MM.1S (cell line): Measurements from ENCODE around the gene POLR2M.

ENCODE experiments used
- DNase-seq: peaks from one replicate; pipeline ENCODE4 v3.0.0-alpha.2; 2015
- H2AFZ ChIP-seq: fragments of 300-600 bp; sonication (generic); 2 replicates; pipeline ENCODE4 v1.6.0; 2016; ENCODE audit warnings: antibody characterized with exemption, low read length
- H3F3A ChIP-seq: fragments of 300-600 bp; sonication (generic); 2 replicates; pipeline ENCODE4 v1.6.1; 2016; ENCODE audit warnings: mild to moderate bottlenecking, antibody characterized with exemption, low read length, moderate library complexity, mixed read lengths; ENCODE audit not compliant: insufficient read depth
- H3K27ac ChIP-seq: fragments of 300-600 bp; sonication (generic); 2 replicates; pipeline ENCODE4 v1.5.1; 2016; ENCODE audit warnings: mild to moderate bottlenecking, low read length
- H3K27me3 ChIP-seq: fragments of 300-600 bp; sonication (generic); replicated peaks from 2 replicates; pipeline ENCODE4 v1.6.0; 2016; ENCODE audit warnings: low read length; ENCODE audit not compliant: insufficient read depth
- H3K36me3 ChIP-seq: fragments of 300-600 bp; sonication (generic); replicated peaks from 2 replicates; pipeline ENCODE4 v1.6.1; 2016; ENCODE audit warnings: mild to moderate bottlenecking, low read length, mixed read lengths; ENCODE audit not compliant: insufficient read depth
- H3K4me1 ChIP-seq: fragments of 300-600 bp; sonication (generic); 2 replicates; pipeline ENCODE4 v1.6.1; 2016; ENCODE audit warnings: low read length, mixed read lengths
- H3K4me2 ChIP-seq: fragments of 300-600 bp; sonication (generic); 2 replicates; pipeline ENCODE4 v1.6.0; 2016; ENCODE audit warnings: low read depth, low read length
- H3K4me3 ChIP-seq: fragments of 300-600 bp; sonication (generic); 2 replicates; pipeline ENCODE4 v1.5.1; 2016; ENCODE audit warnings: low read length, mixed read lengths
- H3K79me2 ChIP-seq: fragments of 300-600 bp; sonication (generic); 2 replicates; pipeline ENCODE4 v1.6.1; 2016; ENCODE audit warnings: mixed run types, low read length, mixed read lengths
- H3K9ac ChIP-seq: fragments of 300-600 bp; sonication (generic); 2 replicates; pipeline ENCODE4 v1.6.1; 2016; ENCODE audit warnings: low read length, mixed read lengths
- H3K9me2 ChIP-seq: fragments of 300-600 bp; sonication (generic); replicated peaks from 2 replicates; pipeline ENCODE4 v1.6.1; 2016; ENCODE audit warnings: mild to moderate bottlenecking, low read length, mixed read lengths; ENCODE audit not compliant: insufficient read depth
- H3K9me3 ChIP-seq: fragments of 300-600 bp; sonication (generic); replicated peaks from 2 replicates; pipeline ENCODE4 v1.6.1; 2016; ENCODE audit warnings: mild to moderate bottlenecking, low read length, mixed read lengths; ENCODE audit not compliant: insufficient read depth
- H4K20me1 ChIP-seq: fragments of 300-600 bp; sonication (generic); 2 replicates; pipeline ENCODE4 v1.6.1; 2016; ENCODE audit warnings: mild to moderate bottlenecking, low read length, moderate library complexity, mixed read lengths; ENCODE audit not compliant: insufficient read depth
- EZH2 ChIP-seq: fragments of 300-600 bp; sonication (generic); optimal IDR thresholded peaks from 2 replicates; pipeline ENCODE3; 2017; ENCODE audit warnings: low read depth, mild to moderate bottlenecking, antibody characterized with exemption, low read length, mixed read lengths
- EZH2phosphoT487 ChIP-seq: fragments of 300-600 bp; sonication (generic); IDR thresholded peaks from 2 replicates; pipeline ENCODE4 v1.6.1; 2018; ENCODE audit warnings: antibody characterized with exemption, low read length
- TF ChIP-seq, protein P1 (sequence below): fragments of 300-600 bp; sonication (generic); IDR thresholded peaks from 2 replicates; pipeline ENCODE4 v1.5.1; 2016; ENCODE audit warnings: antibody characterized with exemption, low read length, mixed read lengths

POLR2M gene

DNA sequence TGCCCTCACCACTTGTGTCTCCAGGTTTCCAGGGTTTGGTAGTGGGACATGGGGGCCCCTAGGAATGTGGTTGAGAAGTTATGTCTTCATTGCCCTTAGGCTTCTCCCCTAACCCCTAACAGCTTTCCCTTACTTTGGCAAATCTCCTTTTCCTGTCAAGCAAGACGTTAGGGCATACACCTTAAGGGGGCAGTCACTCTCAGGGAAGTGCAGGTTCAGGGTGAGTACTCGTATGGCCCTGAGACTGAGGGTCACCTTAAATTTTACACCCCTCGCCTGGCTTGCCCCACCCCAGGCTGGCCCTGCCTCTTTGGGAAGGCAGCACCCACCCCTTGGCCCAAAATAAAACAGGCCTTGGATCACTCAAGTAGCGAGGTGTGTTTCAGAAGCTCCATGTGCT lies 33.5 kb downstream of the POLR2M start:
- no peaks in the 10 kb centered on the region for H3K27me3 ChIP-seq
- no peak overlapping the region for H3K27ac ChIP-seq
- no peak for DNase-seq
- no peaks in the 10 kb centered on the region for H3K79me2 ChIP-seq
- no peaks in the 10 kb centered on the region for H3F3A ChIP-seq
- H3K4me3 ChIP-seq: no peak overlapping the region
- H3K9ac ChIP-seq: no peak overlapping the region
- no peak overlapping the region for H2AFZ ChIP-seq
- H3K4me1 ChIP-seq: no peaks in the 10 kb centered on the region
- TF ChIP-seq, protein P1, sequence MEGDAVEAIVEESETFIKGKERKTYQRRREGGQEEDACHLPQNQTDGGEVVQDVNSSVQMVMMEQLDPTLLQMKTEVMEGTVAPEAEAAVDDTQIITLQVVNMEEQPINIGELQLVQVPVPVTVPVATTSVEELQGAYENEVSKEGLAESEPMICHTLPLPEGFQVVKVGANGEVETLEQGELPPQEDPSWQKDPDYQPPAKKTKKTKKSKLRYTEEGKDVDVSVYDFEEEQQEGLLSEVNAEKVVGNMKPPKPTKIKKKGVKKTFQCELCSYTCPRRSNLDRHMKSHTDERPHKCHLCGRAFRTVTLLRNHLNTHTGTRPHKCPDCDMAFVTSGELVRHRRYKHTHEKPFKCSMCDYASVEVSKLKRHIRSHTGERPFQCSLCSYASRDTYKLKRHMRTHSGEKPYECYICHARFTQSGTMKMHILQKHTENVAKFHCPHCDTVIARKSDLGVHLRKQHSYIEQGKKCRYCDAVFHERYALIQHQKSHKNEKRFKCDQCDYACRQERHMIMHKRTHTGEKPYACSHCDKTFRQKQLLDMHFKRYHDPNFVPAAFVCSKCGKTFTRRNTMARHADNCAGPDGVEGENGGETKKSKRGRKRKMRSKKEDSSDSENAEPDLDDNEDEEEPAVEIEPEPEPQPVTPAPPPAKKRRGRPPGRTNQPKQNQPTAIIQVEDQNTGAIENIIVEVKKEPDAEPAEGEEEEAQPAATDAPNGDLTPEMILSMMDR: no peak
- no peak for TF ChIP-seq EZH2
- no peak for TF ChIP-seq EZH2phosphoT487
- H4K20me1 ChIP-seq: no peaks in the 10 kb centered on the region
- H3K36me3 ChIP-seq: no peaks in the 10 kb centered on the region
- H3K9me2 ChIP-seq: no peaks in the 10 kb centered on the region
- no peaks in the 10 kb centered on the region for H3K9me3 ChIP-seq
- no peak overlapping the region for H3K4me2 ChIP-seq

DNA sequence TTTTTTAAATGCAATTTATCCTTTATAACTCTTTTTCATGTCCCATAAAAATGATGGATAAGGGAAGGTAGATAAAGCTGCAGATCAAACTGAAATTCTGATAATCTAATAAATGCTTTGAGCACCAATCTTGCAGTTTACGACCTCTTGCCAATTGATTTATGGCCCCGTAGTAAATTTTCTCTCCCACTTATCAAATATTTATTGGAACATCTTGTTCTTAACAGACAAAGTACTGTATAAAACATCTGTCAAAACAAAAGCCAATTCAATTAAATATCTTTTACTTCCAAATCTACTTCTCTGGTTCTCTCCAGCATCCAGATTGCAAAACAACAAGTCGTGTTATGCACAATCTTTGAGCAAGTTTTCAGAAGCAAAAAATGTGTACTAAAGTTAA lies 34.6 kb downstream of the POLR2M start:
- no peaks in the 10 kb centered on the region for H3K9me3 ChIP-seq
- no peak overlapping the region for H3K4me2 ChIP-seq
- no peak overlapping the region for H3K9ac ChIP-seq
- no peak overlapping the region for H2AFZ ChIP-seq
- no peaks in the 10 kb centered on the region for H3F3A ChIP-seq
- H4K20me1 ChIP-seq: no peaks in the 10 kb centered on the region
- TF ChIP-seq, protein P1: no peak
- TF ChIP-seq EZH2 (no peak), EZH2phosphoT487 (no peak)
- H3K4me3 ChIP-seq: no peak overlapping the region
- no peaks in the 10 kb centered on the region for H3K27me3 ChIP-seq
- H3K4me1 ChIP-seq: no peaks in the 10 kb centered on the region
- no peaks in the 10 kb centered on the region for H3K36me3 ChIP-seq
- no peak for DNase-seq
- no peaks in the 10 kb centered on the region for H3K9me2 ChIP-seq
- no peaks in the 10 kb centered on the region for H3K79me2 ChIP-seq
- H3K27ac ChIP-seq: no peak overlapping the region

DNA sequence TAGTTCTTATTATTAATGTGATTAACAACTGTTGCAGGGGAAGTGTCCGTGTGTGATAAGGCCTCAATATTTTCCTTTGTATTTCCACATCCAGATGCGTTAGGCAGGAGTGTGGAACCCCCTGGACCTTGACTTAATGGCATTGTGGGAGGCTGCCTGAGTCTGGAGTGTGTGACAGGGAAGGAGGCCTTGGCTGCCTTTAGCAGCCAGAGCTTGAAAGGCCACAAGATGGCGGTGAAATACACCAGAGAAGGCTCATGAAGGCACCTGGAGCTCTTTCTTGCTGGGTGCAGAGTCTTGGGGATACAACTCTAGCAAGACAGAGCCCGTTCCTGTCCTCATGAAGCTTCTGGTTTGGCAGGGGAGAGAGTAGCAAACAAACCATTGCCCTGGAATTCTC lies 36.9 kb downstream of the POLR2M start:
- Histone ChIP-seq H3K4me2 (no peak overlapping the region), H3K79me2 (no peaks in the 10 kb centered on the region), H3K9ac (no peak overlapping the region), H3K9me2 (no peaks in the 10 kb centered on the region), H3K4me1 (no peaks in the 10 kb centered on the region), H3K27me3 (no peaks in the 10 kb centered on the region), H2AFZ (no peak overlapping the region), H3K9me3 (no peaks in the 10 kb centered on the region), H3K4me3 (no peak overlapping the region), H3K36me3 (no peaks in the 10 kb centered on the region), H3F3A (no peaks in the 10 kb centered on the region), H3K27ac (no peak overlapping the region), H4K20me1 (no peaks in the 10 kb centered on the region)
- TF ChIP-seq EZH2phosphoT487: no peak
- TF ChIP-seq, protein P1: peak; percentile 33
- DNase-seq: peak; percentile 36
